Spleen (tissue), 11 donors: Measurements from ENCODE around the gene PHACTR1. TPM values are rescaled to one million over a fixed set of nuclear protein-coding genes. Genes with fewer than 3 reads are reported as not detected.

Experiments used
- DNase-seq: peaks from one replicate; pipeline ENCODE4 v3.0.0-alpha.2; 2020
- H3K27ac ChIP-seq, 8 donors: fragments of 200-600 bp; sonication (generic) in 7 of 8; 1 replicate in 4 of 8; 2 replicates in 4 of 8; pipeline versions ENCODE4 v1.5.0 to v1.8.0; 2016 to 2021; ENCODE audit warnings: inconsistent platforms in 4 of 8, mild to moderate bottlenecking in 4 of 8, moderate library complexity in 1 of 8
- H3K27me3 ChIP-seq, 7 donors: fragments of 200-600 bp; sonication (generic) in 6 of 7; replicated peaks in 1 of 7; 1 replicate in 4 of 7; 2 replicates in 3 of 7; pipeline versions ENCODE4 v1.5.0 to v1.8.0; 2016 to 2021; ENCODE audit warnings: inconsistent platforms in 3 of 7, mild to moderate bottlenecking in 1 of 7
- H3K36me3 ChIP-seq, 6 donors: fragments of 200-600 bp; sonication (generic) in 5 of 6; 1 replicate in 4 of 6; 2 replicates in 2 of 6; pipeline versions ENCODE4 v1.5.0 to v1.8.0; 2016 to 2021; ENCODE audit warnings: inconsistent platforms in 2 of 6
- H3K4me1 ChIP-seq, 6 donors: fragments of 200-600 bp; sonication (generic) in 5 of 6; 1 replicate in 3 of 6; 2 replicates in 3 of 6; pipeline versions ENCODE4 v1.5.0 to v1.8.0; 2016 to 2021; ENCODE audit warnings: inconsistent platforms in 3 of 6
- H3K4me3 ChIP-seq, 8 donors: fragments of 200-600 bp; sonication (generic) in 7 of 8; 1 replicate in 4 of 8; 2 replicates in 4 of 8; pipeline versions ENCODE4 v1.5.0 to v1.8.0; 2016 to 2021; ENCODE audit warnings: inconsistent platforms in 4 of 8, mild to moderate bottlenecking in 4 of 8, moderate library complexity in 2 of 8
- H3K9me3 ChIP-seq, 8 donors: fragments of 200-600 bp; sonication (generic) in 7 of 8; 1 replicate in 4 of 8; 2 replicates in 4 of 8; pipeline versions ENCODE4 v1.5.0 to v1.8.0; 2016 to 2021; ENCODE audit warnings: inconsistent platforms in 4 of 8
- CTCF ChIP-seq, 11 experiments: fragments of 200-600 bp in 7 of 11; fragments of 450-650 bp in 4 of 11; sonication (generic) in 4 of 11; IDR thresholded peaks in 8 of 11; conservative IDR thresholded peaks in 3 of 11; 1 replicate in 7 of 11; 2 replicates in 4 of 11; pipeline versions ENCODE4 v1.4.0 to v1.8.0; 2016 to 2021; ENCODE audit warnings: antibody characterized with exemption in 11 of 11, inconsistent platforms in 4 of 11, mild to moderate bottlenecking in 1 of 11
- POLR2A ChIP-seq, 3 donors: fragments of 450-650 bp; IDR thresholded peaks; one replicate each; pipeline ENCODE4 v1.5.1; 2017; ENCODE audit warnings: antibody characterized with exemption in 3 of 3, mild to moderate bottlenecking in 1 of 3
- POLR2AphosphoS5 ChIP-seq, 3 donors: sonication (generic); formaldehyde crosslinking; IDR thresholded peaks; one replicate each; pipeline ENCODE4 v1.5.1; 2017; ENCODE audit warnings: antibody characterized with exemption in 3 of 3
- WGBS, 5 donors: extraction: QIAGEN DNeasy Blood & Tissue Kit in 3 of 5; methylation state at CpG; one replicate each; pipeline versions ENCODE4 v1.1.5 to v1.1.7; 2013 to 2018; 5-methylcytosine and 5-hydroxymethylcytosine counted together
- intact Hi-C: fragments of 100-400 bp; cut with DNase I; formaldehyde crosslinking; loops from one replicate; pipeline ENCODE4 v1.15.0; 2023; ENCODE audit warnings: low total_unique reads
- polyA plus RNA-seq, 3 donors: library from polyadenylated mRNA; stranded (reverse); fragments of 200-250 nt; gene quantifications; one replicate each; pipeline ENCODE4 v1.2.1, GENCODE V29; 2013
- total RNA-seq, 7 donors: library from RNA; depleted of rRNA in 3 of 7; stranded (reverse); fragments of >200 nt in 3 of 7; fragmentation: NEBNext Ultra II Directional in 4 of 7; extraction: Animal tissue kit (Norgen Biotek cat#: 25700) in 4 of 7; gene quantifications; one replicate each; pipeline versions ENCODE4 v1.1.0 to v1.2.1, GENCODE V29; 2016 to 2021
- donor health status: healthy with polysubstance abuse.
- donor health status: DM: no; HTN: no; CAD: no; lungs with moderate emphysema.
- donor health status: DM: no; HTN: no; CAD: no.
- donor health status: Bipolar disorder and iron deficiency.
- donor health status: healthy.
- donor health status: DM: no; HTN: no; CAD: no.
- donor health status: DM: yes; HTN: yes; CAD: no.

PHACTR1 gene
- total and polyA plus RNA-seq, 10 donors = 8.5 to 45.3 (median 30.8) TPM

GRCh38 chr6:12767016-12767415 lies 50.4 kb downstream of the PHACTR1 start:
- H3K9me3 ChIP-seq = no peaks in the 10 kb centered on the region
- TF ChIP-seq CTCF (IDR thresholded peaks at IDR 0.05 in 8 of 11, conservative IDR thresholded peaks at IDR 0.05 in 3 of 11) = no peak
- TF ChIP-seq POLR2AphosphoS5 (IDR thresholded peaks at IDR 0.05) = no peak
- TF ChIP-seq POLR2A (IDR thresholded peaks at IDR 0.05) = no peak
- no peak overlapping the region for H3K27ac ChIP-seq
- H3K4me1 ChIP-seq = no peaks in the 10 kb centered on the region
- H3K36me3 ChIP-seq = no peaks in the 10 kb centered on the region
- intact Hi-C loops = no loop called here
- H3K27me3 ChIP-seq = peaks cover 0 to 38% (median 0%) of the 10 kb centered on the region in 7 donors
- no peak overlapping the region for H3K4me3 ChIP-seq
- 93 to 97% (median 94%) methylated on average over 3 of the region's 3 CpGs for WGBS, 5 donors
- DNase-seq = no peak

GRCh38 chr6:12769556-12770256 lies 53.1 kb downstream of the PHACTR1 start:
- DNase-seq = no peak
- TF ChIP-seq POLR2AphosphoS5 (IDR thresholded peaks at IDR 0.05) (no peak), POLR2A (IDR thresholded peaks at IDR 0.05) (no peak), CTCF (IDR thresholded peaks at IDR 0.05 in 8 of 11, conservative IDR thresholded peaks at IDR 0.05 in 3 of 11) (no peak)
- Histone ChIP-seq H3K9me3 (no peaks in the 10 kb centered on the region), H3K4me1 (no peaks in the 10 kb centered on the region), H3K36me3 (no peaks in the 10 kb centered on the region), H3K4me3 (no peak overlapping the region), H3K27ac (no peak overlapping the region), H3K27me3 (peaks cover 0 to 38% (median 0%) of the 10 kb centered on the region in 7 donors)
- 68 to 80% (median 70%) methylated on average over 9 of the region's 9 CpGs for WGBS, 5 donors
- intact Hi-C loops = no loop called here

DNA sequence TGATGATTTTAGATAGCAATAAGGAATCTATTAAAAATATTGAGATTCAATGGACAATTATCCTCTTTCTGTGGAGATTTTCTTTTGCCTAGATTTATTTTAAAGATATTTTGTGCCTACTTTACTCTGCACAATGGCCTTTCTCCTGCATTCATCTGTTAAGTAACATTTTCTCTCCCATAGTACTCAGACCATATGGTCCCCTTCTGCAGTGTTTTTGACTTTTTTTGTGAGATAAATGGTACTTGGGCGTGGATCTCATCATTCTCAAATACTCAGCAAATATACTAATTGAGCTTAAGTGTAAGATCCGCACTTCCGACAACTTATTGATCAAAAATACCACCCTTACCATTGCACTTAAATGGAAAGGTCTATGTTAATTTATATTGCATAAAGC lies 55.8 kb downstream of the PHACTR1 start:
- H3K4me1 ChIP-seq = no peaks in the 10 kb centered on the region
- intact Hi-C loops = no loop called here
- no peak overlapping the region for H3K4me3 ChIP-seq
- no peaks in the 10 kb centered on the region for H3K36me3 ChIP-seq
- H3K9me3 ChIP-seq = no peaks in the 10 kb centered on the region
- TF ChIP-seq POLR2A (IDR thresholded peaks at IDR 0.05) = no peak
- no peak for TF ChIP-seq POLR2AphosphoS5 (IDR thresholded peaks at IDR 0.05)
- no peak for TF ChIP-seq CTCF (IDR thresholded peaks at IDR 0.05 in 8 of 11, conservative IDR thresholded peaks at IDR 0.05 in 3 of 11)
- no peak overlapping the region for H3K27ac ChIP-seq
- 81 to 89% (median 85%) methylated on average over 3 of the region's 3 CpGs for WGBS, 5 donors
- DNase-seq = no peak
- peaks cover 0 to 34% (median 0%) of the 10 kb centered on the region in 7 donors for H3K27me3 ChIP-seq

- no peak overlapping the region for H3K27ac ChIP-seq
- H3K9me3 ChIP-seq = no peaks in the 10 kb centered on the region
- H3K4me3 ChIP-seq = no peak overlapping the region
- H3K4me1 ChIP-seq = no peaks in the 10 kb centered on the region
- no peaks in the 10 kb centered on the region for H3K36me3 ChIP-seq
- peaks cover 0 to 16% (median 0%) of the 10 kb centered on the region in 7 donors for H3K27me3 ChIP-seq
- DNase-seq = no peak
- intact Hi-C loops = no loop called here
- TF ChIP-seq POLR2AphosphoS5 (IDR thresholded peaks at IDR 0.05) (no peak), POLR2A (IDR thresholded peaks at IDR 0.05) (no peak), CTCF (IDR thresholded peaks at IDR 0.05 in 8 of 11, conservative IDR thresholded peaks at IDR 0.05 in 3 of 11) (no peak)
- WGBS, 5 donors = 75 to 91% (median 80%) methylated on average over 4 of the region's 4 CpGs
These were observed 59.7 kb downstream of the PHACTR1 start for GRCh38 chr6:12776291-12776690.
